ENCODE results near the gene RBM4B.
A peak's percentile ranks its signal among the peaks of the same experiment; 100 is the strongest.

RBM4B gene

DNA sequence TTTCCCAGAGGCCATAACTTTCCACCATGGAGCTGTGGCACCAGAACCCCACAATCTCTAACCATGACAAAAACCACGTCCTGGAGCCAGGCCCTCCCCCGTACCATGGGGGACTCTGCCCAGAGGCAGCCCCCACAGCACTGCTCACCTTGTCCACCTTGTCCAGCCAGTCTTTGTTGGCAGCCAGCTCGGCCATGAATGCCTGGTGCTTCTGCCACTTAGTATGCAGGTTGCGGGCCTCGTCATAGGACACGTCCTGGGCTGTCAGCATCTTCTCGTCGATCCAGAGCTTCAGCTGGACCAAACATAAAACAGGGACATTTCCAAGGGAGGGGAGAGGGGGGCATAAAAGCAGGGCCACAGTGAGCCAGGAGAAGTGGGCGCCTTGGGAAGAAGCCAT is 20.8 kb upstream of the RBM4B start:
- TF ChIP-seq, protein P1, sequence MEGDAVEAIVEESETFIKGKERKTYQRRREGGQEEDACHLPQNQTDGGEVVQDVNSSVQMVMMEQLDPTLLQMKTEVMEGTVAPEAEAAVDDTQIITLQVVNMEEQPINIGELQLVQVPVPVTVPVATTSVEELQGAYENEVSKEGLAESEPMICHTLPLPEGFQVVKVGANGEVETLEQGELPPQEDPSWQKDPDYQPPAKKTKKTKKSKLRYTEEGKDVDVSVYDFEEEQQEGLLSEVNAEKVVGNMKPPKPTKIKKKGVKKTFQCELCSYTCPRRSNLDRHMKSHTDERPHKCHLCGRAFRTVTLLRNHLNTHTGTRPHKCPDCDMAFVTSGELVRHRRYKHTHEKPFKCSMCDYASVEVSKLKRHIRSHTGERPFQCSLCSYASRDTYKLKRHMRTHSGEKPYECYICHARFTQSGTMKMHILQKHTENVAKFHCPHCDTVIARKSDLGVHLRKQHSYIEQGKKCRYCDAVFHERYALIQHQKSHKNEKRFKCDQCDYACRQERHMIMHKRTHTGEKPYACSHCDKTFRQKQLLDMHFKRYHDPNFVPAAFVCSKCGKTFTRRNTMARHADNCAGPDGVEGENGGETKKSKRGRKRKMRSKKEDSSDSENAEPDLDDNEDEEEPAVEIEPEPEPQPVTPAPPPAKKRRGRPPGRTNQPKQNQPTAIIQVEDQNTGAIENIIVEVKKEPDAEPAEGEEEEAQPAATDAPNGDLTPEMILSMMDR (conservative IDR thresholded peaks at IDR 0.05; ENCODE audit: low read depth, low read length), result no peak
- no peak for DNase-seq (ENCODE audit: low read depth)

GRCh38 chr11:66697988-66698387 is 20.3 kb upstream of the RBM4B start:
- TF ChIP-seq, protein P1 (conservative IDR thresholded peaks at IDR 0.05; ENCODE audit: low read depth, low read length), result no peak
- H3K4me3 ChIP-seq (ENCODE audit: low read length), result no peak overlapping the region
- DNase-seq (ENCODE audit: low read depth), result no peak

More for the DNA sequence above, 20.8 kb upstream of the RBM4B start:
- H3K4me3 ChIP-seq (ENCODE audit: low read length), result no peak overlapping the region

- DNase-seq (ENCODE audit: low read depth), result no peak
- TF ChIP-seq, protein P1 (conservative IDR thresholded peaks at IDR 0.05; ENCODE audit: low read depth, low read length), result no peak
- no peak overlapping the region for H3K4me3 ChIP-seq (ENCODE audit: low read length)
These were observed 18.5 kb upstream of the RBM4B start for GRCh38 chr11:66696146-66696545.

DNA sequence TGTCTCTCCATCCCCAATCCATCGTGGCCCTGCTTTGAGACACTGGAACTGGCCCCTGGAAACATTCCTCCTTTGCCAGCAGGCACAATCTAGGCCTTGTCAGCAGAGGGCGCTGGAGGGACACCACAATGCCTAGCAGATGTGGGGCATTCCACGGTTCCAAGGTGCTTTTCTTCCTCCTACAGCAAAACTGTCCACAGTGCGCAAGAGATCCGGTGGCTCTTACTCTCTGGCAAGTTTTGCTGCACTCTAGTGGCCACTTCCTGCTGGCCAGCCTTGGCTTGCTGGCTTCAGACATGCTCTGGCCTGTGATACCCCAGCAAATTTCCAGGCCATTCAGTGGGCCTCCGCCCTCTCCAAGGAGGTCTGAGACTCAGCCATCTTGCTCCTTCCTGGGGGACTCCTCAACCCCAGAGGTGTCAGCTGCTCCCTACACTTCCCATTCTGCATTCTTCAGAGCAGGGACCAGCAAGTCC is 17.1 kb upstream of the RBM4B start:
- peak; percentile 91 for DNase-seq (ENCODE audit: low read depth)
- no peak overlapping the region for H3K4me3 ChIP-seq (ENCODE audit: low read length)
- TF ChIP-seq, protein P1 (conservative IDR thresholded peaks at IDR 0.05; ENCODE audit: low read depth, low read length), result peak; percentile 94

GRCh38 chr11:66694056-66694410 is 16.3 kb upstream of the RBM4B start:
- TF ChIP-seq, protein P1 (conservative IDR thresholded peaks at IDR 0.05; ENCODE audit: low read depth, low read length), result no peak
- DNase-seq (ENCODE audit: low read depth), result no peak
- no peak overlapping the region for H3K4me3 ChIP-seq (ENCODE audit: low read length)

- DNase-seq (ENCODE audit: low read depth), result no peak
- no peak overlapping the region for H3K4me3 ChIP-seq (ENCODE audit: low read length)
- TF ChIP-seq, protein P1 (conservative IDR thresholded peaks at IDR 0.05; ENCODE audit: low read depth, low read length), result no peak
These were observed 15.8 kb upstream of the RBM4B start for GRCh38 chr11:66693356-66694055.

DNA sequence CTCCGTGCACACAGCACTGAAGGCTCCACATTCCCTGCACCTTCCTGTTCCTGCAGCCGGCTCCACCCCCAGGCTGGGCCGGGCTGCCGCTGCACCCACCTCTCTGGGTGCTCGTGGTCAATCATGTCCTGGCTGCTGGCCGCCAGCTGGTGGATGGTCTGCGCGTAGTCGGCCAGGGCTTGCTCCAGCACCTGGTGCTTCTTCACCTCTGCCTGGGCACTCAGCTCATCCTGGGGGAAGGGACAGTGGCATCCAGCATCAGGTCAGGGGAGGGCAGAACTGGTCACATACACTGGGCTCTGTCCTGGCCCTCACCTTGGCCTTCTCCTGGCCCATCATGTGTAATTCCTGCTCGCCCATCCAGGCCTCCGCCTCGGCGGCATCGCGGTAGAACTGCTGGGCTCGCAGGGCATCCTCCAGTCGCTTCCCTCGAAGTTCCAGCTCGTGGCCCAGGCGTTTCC is 15.2 kb upstream of the RBM4B start:
- H3K4me3 ChIP-seq (ENCODE audit: low read length), result no peak overlapping the region
- no peak for DNase-seq (ENCODE audit: low read depth)
- TF ChIP-seq, protein P1 (conservative IDR thresholded peaks at IDR 0.05; ENCODE audit: low read depth, low read length), result no peak

All from retinal pigment epithelial cell (primary cell).